A172 (cell line): Measurements from ENCODE around the gene UTP20. TPM values are rescaled to one million over a fixed set of nuclear protein-coding genes. Genes with fewer than 3 reads are reported as not detected.
"Not testable (repeated sequence)": the region's sequence is repeated elsewhere in the genome, so short reads cannot be mapped to it uniquely, and the experiment has no call there.

Source experiments
- DNase-seq: peaks from one replicate; pipeline ENCODE4 v3.0.0-alpha.2; 2015; ENCODE audit warnings: low spot score
- total RNA-seq: library from RNA; depleted of rRNA; stranded (reverse); fragments of >200 nt; shearing (Covaris generic); gene quantifications from 2 replicates; pipeline ENCODE4 v1.2.3, GENCODE V29; 2014

The UTP20 gene
- total RNA-seq, 1 experiment from 2014 or later: 23.2 TPM

DNA sequence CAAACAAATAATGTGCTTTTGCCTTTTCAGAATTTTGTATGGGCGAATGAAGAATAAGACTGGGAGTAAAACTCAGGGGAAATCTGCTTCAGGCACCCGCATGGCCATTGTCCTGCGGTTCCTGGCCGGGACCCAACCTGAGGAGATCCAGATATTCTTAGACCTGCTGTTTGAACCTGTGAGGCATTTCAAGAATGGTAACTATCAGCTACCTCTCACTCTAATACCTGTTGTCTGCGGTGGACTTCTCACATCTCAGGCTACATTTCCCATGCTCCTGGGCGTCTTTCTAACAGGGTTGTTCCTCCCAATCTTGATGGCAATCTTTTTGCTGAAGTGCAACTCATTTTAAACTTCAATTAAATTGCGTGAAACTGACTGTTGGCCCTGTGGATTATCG lies 47.1 kb downstream of the UTP20 start:
- no peak for DNase-seq

DNA sequence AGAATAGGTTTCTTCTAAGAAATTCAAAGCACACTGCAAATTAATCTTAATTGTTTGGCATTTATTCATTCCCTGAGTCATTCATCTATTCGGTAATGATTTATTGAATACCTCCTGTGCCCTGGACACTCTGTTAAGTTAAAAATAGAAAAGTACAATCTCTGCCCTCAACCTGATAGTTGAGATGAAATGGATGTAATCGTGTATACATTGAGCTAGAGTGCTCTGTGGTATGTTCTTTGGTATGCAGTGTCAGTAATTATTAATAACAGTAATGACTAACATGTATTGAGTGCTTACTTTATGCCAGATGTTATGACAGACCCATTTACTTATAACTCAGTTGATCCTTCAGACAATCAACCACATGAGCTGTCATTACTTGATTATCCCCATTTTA lies 47.6 kb downstream of the UTP20 start:
- no peak for DNase-seq

DNA sequence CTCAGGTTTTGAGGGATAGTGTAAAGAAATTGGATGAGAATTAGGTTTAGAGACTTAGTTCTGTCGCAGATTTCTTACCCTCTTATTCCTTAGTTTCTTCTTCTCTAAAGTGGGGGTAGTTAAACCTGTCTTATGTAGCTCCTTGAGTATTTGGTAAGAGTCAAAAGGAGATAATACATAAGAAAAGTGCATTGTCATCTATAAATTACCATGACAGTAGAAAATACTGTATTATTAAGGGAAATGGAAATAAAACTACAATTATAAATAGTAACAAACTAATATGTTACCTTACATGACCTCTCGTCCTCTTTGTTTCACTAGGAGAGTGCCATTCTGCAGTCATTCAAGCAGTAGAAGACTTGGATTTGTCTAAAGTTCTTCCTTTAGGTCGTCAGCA lies 49.0 kb downstream of the UTP20 start:
- DNase-seq: no peak

- DNase-seq: no peak
Measured at GRCh38 chr12:101330631-101331030, 50.7 kb downstream of the UTP20 start.

DNA sequence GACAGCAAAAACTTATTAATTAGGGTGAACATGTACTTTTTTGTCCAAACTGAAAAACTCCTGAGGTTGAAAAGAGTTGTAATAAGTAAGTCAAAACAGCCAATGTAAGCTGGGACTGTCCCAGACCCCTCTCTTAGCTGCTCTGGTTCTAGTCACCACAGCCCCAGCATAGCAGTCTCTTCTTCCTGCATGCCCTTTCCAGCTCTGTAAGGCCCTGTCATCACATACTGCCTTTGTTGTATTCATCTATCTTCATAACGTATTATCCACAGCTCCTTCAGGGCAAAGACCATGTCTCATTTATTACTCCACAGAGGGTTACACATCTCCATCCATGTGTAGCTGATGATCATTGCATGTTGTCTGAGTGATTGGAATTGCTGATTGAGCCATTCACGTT lies 56.5 kb downstream of the UTP20 start:
- DNase-seq: no peak

- no peak for DNase-seq
Measured at GRCh38 chr12:101338087-101338486, 58.2 kb downstream of the UTP20 start.

DNA sequence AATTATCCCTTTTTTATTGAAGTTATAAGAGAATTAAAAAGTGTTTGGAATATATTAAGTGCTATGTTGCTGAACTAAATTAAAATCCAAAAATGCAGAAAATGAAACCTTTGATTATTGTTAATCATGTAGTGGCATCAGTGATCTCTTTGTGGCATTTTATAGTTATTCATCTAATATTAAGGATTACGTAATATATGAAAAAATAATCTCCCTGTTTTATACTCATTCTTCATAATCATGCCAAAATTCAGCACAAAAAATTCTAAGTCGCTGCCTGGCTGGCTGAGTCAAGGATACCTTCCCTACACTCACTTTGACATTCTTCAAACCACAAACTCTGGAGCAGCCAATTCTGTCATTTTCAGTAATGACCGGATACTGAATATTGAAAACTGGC lies 64.0 kb downstream of the UTP20 start:
- DNase-seq: no peak

DNA sequence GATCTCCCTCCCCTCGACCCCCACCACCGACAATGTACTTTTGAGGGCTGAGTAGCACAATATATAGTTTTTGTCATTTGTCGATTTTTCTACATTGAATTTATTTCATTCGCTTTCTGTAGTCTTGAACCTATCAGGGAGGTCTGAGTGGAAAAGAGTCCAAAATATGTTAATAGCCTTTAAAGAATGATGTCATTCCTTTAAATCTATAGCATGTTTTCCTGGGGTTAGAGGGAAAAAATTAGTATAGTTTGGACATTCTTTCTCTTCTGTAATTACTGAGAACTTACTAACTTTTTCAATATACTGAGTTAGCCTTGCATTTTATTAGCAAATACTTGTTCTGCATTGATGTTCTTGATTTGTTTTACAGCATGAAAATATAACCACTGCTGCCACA lies 71.8 kb downstream of the UTP20 start:
- DNase-seq: no peak

DNA sequence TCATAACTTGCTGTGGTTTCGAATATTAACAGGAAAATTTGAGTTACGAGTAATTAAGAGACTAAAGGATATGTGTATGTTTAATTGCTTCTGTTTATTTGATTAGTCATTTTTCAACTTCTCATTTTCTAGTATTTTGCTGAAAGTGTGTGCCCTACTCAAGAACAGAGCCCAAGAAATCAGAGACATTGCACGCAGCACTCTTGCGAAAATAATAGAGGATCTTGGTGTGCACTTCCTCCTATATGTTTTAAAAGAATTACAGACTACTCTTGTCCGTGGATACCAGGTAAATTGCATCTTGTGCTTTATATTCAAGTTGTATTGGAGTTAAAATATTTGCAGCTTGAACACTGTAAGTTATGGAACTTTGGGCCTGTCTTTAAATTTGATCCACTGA lies 76.9 kb downstream of the UTP20 start:
- DNase-seq: no peak

DNA sequence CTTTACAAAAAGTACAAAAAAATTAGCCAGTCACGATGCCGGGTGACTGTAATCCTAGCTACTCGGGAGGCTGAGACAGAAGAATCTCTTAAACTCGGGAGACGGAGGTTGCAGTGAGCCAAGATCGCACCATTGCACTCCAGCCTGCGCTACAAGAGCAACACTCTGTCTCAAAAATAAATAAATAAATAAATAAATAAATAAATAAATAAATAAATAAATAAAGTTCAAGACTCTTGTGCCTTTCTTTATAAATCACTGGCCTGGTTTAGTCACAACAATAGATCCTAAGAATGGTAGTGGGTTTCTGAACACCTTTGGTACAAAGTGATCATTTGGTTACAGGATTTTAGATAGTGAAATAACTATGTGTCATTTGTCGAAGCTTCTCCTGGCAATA lies 81.5 kb downstream of the UTP20 start:
- no peak for DNase-seq

GRCh38 chr12:101368016-101368415 lies 88.1 kb downstream of the UTP20 start:
- no peak for DNase-seq

DNA sequence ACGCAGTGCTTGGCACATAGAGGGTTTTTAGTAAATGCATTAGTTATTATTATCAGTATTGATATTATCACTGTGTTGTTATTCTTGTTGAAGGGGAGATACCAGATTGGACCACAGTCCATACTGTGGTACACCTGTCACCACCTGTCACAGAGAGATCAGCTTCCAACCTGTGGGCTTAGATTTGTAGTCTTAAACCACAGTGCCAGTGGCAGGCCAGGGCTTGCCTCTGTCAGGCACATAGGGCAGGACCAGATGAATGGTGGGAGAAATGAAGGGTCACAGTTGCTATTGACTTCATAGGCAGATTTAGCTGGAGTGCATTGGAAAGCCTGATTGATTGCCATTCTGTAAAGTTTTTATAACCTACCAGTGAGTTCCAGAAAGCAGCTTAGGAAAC lies 92.5 kb downstream of the UTP20 start:
- DNase-seq: no peak

DNA sequence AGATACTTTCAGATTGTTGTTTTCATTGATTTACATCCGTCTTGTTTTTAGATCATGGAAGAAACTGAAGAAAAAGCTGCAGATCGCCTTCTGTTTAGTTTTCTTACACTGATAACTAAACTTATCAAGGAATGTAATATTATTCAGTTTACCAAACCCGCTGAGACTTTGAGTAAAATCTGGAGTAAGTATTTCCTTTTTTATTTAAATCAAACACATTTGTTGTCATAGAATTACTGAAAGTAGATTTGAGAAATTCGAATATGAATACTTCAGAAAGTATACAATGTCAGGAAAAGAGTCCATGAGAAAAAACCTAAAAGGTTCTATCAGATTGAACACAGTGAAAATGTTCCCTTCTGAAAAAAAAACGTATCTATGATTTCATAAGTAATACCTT lies 95.7 kb downstream of the UTP20 start:
- DNase-seq: no peak

DNA sequence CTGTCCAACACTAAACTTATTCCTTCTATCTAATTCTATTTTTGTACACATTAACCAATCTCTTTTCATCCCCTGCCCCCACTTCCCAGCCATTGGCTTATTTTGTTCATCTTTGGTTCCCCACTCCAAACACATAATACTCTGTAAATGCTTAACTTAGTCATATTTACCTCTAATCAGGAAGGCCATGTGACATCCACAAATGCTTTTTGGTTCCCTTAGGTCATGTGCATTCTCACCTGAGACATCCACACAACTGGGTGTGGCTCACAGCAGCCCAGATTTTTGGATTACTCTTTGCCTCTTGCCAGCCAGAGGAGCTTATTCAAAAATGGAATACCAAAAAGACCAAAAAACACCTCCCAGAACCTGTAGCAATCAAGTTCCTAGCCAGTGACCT lies 99.2 kb downstream of the UTP20 start:
- DNase-seq: no peak

DNA sequence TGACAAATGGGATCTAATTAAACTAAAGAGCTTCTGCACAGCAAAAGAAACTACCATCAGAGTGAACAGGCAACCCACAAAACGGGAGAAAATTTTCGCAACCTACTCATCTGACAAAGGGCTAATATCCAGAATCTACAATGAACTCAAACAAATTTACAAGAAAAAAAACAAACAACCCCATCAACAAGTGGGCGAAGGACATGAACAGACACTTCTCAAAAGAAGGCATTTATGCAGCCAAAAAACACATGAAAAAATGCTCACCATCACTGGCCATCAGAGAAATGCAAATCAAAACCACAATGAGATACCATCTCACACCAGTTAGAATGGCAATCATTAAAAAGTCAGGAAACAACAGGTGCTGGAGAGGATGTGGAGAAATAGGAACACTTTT lies 111.3 kb downstream of the UTP20 start:
- DNase-seq: not testable (repeated sequence)

DNA sequence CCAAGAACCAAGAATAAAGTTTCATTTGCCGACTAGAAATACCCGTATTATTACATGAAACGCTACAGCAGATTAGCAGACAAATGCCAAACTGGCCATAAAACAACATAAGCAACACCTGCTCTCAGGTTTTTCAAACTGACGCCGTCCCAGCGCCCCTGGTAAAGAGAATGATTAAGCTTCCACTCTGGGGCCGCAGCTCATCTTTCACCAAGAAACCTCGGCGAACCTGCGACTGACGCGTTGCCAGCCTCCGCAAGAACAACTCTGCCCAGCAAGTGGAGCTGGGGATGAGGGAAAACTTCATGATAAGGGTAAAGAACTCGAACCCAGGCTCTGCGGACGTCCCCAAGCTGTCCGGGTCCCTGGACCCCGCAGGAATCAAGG lies 127.1 kb downstream of the UTP20 start:
- DNase-seq: no peak

- peak; percentile 60 for DNase-seq
Measured at GRCh38 chr12:101407436-101408345, 127.8 kb downstream of the UTP20 start, which contains the start of gene ARL1. TSS of gene ARL1 (minus strand) at chr12:101407772. CDS start at chr12:101407645, 127 bp downstream.

DNA sequence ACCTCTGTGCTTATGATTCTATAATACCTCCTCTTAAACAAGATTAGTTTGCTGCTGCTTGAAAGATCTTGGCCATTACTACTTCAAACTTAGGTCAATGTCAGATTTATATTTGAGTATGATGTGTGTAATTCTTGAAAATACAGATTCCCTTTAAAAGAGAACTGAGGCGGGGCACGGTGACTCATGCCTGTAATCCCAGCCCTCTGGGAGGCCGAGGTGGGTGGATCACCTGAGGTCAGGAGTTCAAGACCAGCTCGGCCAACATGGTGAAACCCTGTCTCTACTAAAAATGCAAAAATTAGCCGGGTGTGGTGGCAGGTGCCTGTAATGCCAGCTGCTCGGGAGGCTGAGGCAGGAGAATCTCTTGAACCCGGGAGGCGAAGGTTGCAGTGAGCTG lies 130.3 kb downstream of the UTP20 start:
- DNase-seq: not testable (repeated sequence)

- peak; percentile 66 for DNase-seq
Measured at GRCh38 chr12:101414533-101415119, 134.7 kb downstream of the UTP20 start.

GRCh38 chr12:101415228-101415627 lies 135.3 kb downstream of the UTP20 start:
- DNase-seq: no peak

- DNase-seq: not testable (repeated sequence)
Measured at GRCh38 chr12:101422066-101422465, 142.2 kb downstream of the UTP20 start.

DNA sequence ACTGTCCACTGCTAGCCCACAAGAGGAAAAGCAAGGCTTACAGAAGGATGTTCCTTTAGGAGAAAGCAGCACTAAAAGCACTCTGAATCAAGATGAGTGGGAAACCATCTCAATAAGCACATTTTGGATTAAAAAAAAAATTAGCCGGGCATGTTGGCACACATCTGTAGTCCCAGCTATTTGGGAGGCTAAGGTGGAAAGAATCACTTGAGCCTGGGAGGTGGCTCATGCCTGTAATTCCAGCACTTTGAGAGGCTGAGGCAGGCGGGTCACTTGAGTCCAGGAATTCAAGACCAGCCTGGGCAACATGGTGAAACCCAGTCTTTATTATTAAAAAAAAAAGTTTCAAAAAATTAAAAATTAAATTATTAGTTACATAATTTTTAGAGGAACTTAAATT lies 144.7 kb downstream of the UTP20 start:
- DNase-seq: no peak

- no peak for DNase-seq
Measured at GRCh38 chr12:101430456-101430855, 150.6 kb downstream of the UTP20 start.
